ENCODE data around the gene LDHAL6B.
A peak's percentile ranks its signal among the peaks of the same experiment; 100 is the strongest.

LDHAL6B gene

GRCh38 chr15:59221511-59222505 lies 15.2 kb downstream of the LDHAL6B start:
- DNase-seq: no peak

GRCh38 chr15:59222906-59223550 lies 16.4 kb downstream of the LDHAL6B start:
- DNase-seq: no peak

GRCh38 chr15:59223736-59224135 lies 17.1 kb downstream of the LDHAL6B start:
- no peak for DNase-seq

GRCh38 chr15:59224474-59224873 lies 17.8 kb downstream of the LDHAL6B start:
- no peak for DNase-seq

GRCh38 chr15:59227021-59227420 lies 20.4 kb downstream of the LDHAL6B start:
- DNase-seq: no peak

GRCh38 chr15:59229015-59229414 lies 22.4 kb downstream of the LDHAL6B start:
- no peak for DNase-seq

- no peak for DNase-seq
Measured at GRCh38 chr15:59229453-59229852, 22.8 kb downstream of the LDHAL6B start.

- DNase-seq: peak; percentile 17
Measured at GRCh38 chr15:59230531-59231055, 23.9 kb downstream of the LDHAL6B start.

- no peak for DNase-seq
Measured at GRCh38 chr15:59232476-59232875, 25.8 kb downstream of the LDHAL6B start.

GRCh38 chr15:59236394-59236793 lies 29.8 kb downstream of the LDHAL6B start:
- no peak for DNase-seq

GRCh38 chr15:59237119-59237855 lies 30.6 kb downstream of the LDHAL6B start:
- no peak for DNase-seq

- no peak for DNase-seq
Measured at GRCh38 chr15:59237924-59238331, 31.3 kb downstream of the LDHAL6B start.

- no peak for DNase-seq
Measured at GRCh38 chr15:59240036-59240435, 33.4 kb downstream of the LDHAL6B start.

GRCh38 chr15:59242649-59243048 lies 36.0 kb downstream of the LDHAL6B start:
- no peak for DNase-seq

GRCh38 chr15:59243622-59244021 lies 37.0 kb downstream of the LDHAL6B start:
- no peak for DNase-seq

- DNase-seq: no peak
Measured at GRCh38 chr15:59244337-59244736, 37.7 kb downstream of the LDHAL6B start.

- no peak for DNase-seq
Measured at GRCh38 chr15:59245559-59245958, 38.9 kb downstream of the LDHAL6B start.

GRCh38 chr15:59247364-59247763 lies 40.7 kb downstream of the LDHAL6B start:
- peak; percentile 71 for DNase-seq

- no peak for DNase-seq
Measured at GRCh38 chr15:59249816-59250215, 43.2 kb downstream of the LDHAL6B start.

GRCh38 chr15:59250249-59250648 lies 43.6 kb downstream of the LDHAL6B start:
- no peak for DNase-seq

- DNase-seq: no peak
Measured at GRCh38 chr15:59251001-59251845, 44.6 kb downstream of the LDHAL6B start.

- DNase-seq: no peak
Measured at GRCh38 chr15:59252137-59252536, 45.5 kb downstream of the LDHAL6B start.

Measured in eye (tissue), 1 donor.